ENCODE results near the gene MROH8.

MROH8 gene

GRCh38 chr20:37178839-37179682 lies at the start of gene MROH8, which contains the start of gene RPN2:
Gene MROH8, minus strand, starts transcription at chr20:37179548.
Gene RPN2, plus strand, starts transcription at chr20:37179330. Its CDS starts 27 bp downstream, at chr20:37179357.
- peak; percentile 98 for DNase-seq

GRCh38 chr20:37228656-37229055 lies 49.3 kb upstream of the MROH8 start:
- no peak for DNase-seq

- no peak for DNase-seq
Observed at GRCh38 chr20:37228082-37228481, 48.7 kb upstream of the MROH8 start.

- DNase-seq = no peak
Observed at GRCh38 chr20:37226889-37227288, 47.5 kb upstream of the MROH8 start.

GRCh38 chr20:37225146-37225545 lies 45.8 kb upstream of the MROH8 start:
- DNase-seq = no peak

- DNase-seq = no peak
Observed at GRCh38 chr20:37223053-37223452, 43.7 kb upstream of the MROH8 start.

- no peak for DNase-seq
Observed at GRCh38 chr20:37222086-37222485, 42.7 kb upstream of the MROH8 start.

GRCh38 chr20:37220731-37221130 lies 41.4 kb upstream of the MROH8 start:
- DNase-seq = no peak

GRCh38 chr20:37219751-37220668 lies 40.7 kb upstream of the MROH8 start:
- no peak for DNase-seq

GRCh38 chr20:37218976-37219375 lies 39.6 kb upstream of the MROH8 start:
- no peak for DNase-seq

- no peak for DNase-seq
Observed at GRCh38 chr20:37218441-37218840, 39.1 kb upstream of the MROH8 start.

- DNase-seq = no peak
Observed at GRCh38 chr20:37209661-37210314, 30.4 kb upstream of the MROH8 start.

GRCh38 chr20:37209193-37209592 lies 29.8 kb upstream of the MROH8 start:
- no peak for DNase-seq

- no peak for DNase-seq
Observed at GRCh38 chr20:37207171-37207570, 27.8 kb upstream of the MROH8 start.

- DNase-seq = no peak
Observed at GRCh38 chr20:37205794-37206193, 26.4 kb upstream of the MROH8 start.

- no peak for DNase-seq
Observed at GRCh38 chr20:37205130-37205529, 25.8 kb upstream of the MROH8 start.

GRCh38 chr20:37204056-37204455 lies 24.7 kb upstream of the MROH8 start:
- DNase-seq = no peak

GRCh38 chr20:37202267-37202943 lies 23.1 kb upstream of the MROH8 start:
- peak; percentile 7 for DNase-seq

GRCh38 chr20:37201827-37202162 lies 22.4 kb upstream of the MROH8 start:
- DNase-seq = no peak

- no peak for DNase-seq
Observed at GRCh38 chr20:37200926-37201826, 21.8 kb upstream of the MROH8 start.

- DNase-seq = no peak
Observed at GRCh38 chr20:37200376-37200775, 21.0 kb upstream of the MROH8 start.

Data from NCI-H1092 treated with DMSO at 0.1 percent for 48 hours (cell line).